DND-41 (cell line): ENCODE results near the gene TMEM115.

ENCODE experiments used
- ATAC-seq: fragments of 200-7000 bp; cut with Tn5 transposase; 3 replicates; pipeline ENCODE4 v1.9.1; 2021; ENCODE audit warnings: low read depth; ENCODE audit not compliant: insufficient read depth
- DNase-seq: peaks from one replicate; pipeline ENCODE4 v3.0.0-alpha.2; 2020
- H2AFZ ChIP-seq: 2 replicates; pipeline ENCODE4 v1.6.0; 2012; ENCODE audit warnings: low read depth, low read length
- H3K27ac ChIP-seq: 2 replicates; pipeline ENCODE4 v1.5.1; 2012; ENCODE audit warnings: low read length, inconsistent platforms
- H3K27me3 ChIP-seq: fragments of 200-600 bp; sonication (generic); 2 replicates; pipeline ENCODE4 v1.6.0; 2012; ENCODE audit warnings: low read length, mild to moderate bottlenecking, inconsistent platforms; ENCODE audit not compliant: insufficient read depth, poor library complexity
- H3K36me3 ChIP-seq: 2 replicates; pipeline ENCODE4 v1.5.1; 2012; ENCODE audit warnings: low read length, inconsistent platforms; ENCODE audit not compliant: insufficient read depth
- H3K4me1 ChIP-seq: 2 replicates; pipeline ENCODE4 v1.5.1; 2012; ENCODE audit warnings: mild to moderate bottlenecking, low read length; ENCODE audit not compliant: insufficient read depth
- H3K4me2 ChIP-seq: 2 replicates; pipeline ENCODE4 v1.6.0; 2012; ENCODE audit warnings: mild to moderate bottlenecking, moderate library complexity, low read length, inconsistent platforms; ENCODE audit not compliant: insufficient read depth
- H3K4me3 ChIP-seq, 2 experiments: fragments of 200-600 bp in 1 of 2; shearing (Covaris generic) in 1 of 2; 2 replicates each; pipeline ENCODE4 v1.5.1; 2012 to 2016; ENCODE audit warnings: inconsistent platforms in 2 of 2, low read length in 2 of 2, mild to moderate bottlenecking in 2 of 2, low read depth in 1 of 2, moderate library complexity in 1 of 2
- H3K79me2 ChIP-seq: 2 replicates; pipeline ENCODE4 v1.6.0; 2012; ENCODE audit warnings: low read length, inconsistent platforms; ENCODE audit not compliant: insufficient read depth
- H3K9ac ChIP-seq: 2 replicates; pipeline ENCODE4 v1.6.0; 2012; ENCODE audit warnings: low read depth, mild to moderate bottlenecking, inconsistent platforms, low read length, moderate library complexity
- H3K9me3 ChIP-seq: 2 replicates; pipeline ENCODE4 v1.5.1; 2012; ENCODE audit warnings: low read length, moderate library complexity, mild to moderate bottlenecking, inconsistent platforms; ENCODE audit not compliant: insufficient read depth, severe bottlenecking
- H4K20me1 ChIP-seq: 2 replicates; pipeline ENCODE4 v1.6.0; 2012; ENCODE audit warnings: low read length; ENCODE audit not compliant: insufficient read depth
- EZH2 ChIP-seq: IDR thresholded peaks from 3 replicates; pipeline ENCODE4 v1.6.1; 2012; ENCODE audit warnings: borderline replicate concordance, low read depth, mild to moderate bottlenecking, moderate library complexity, low read length, inconsistent platforms; ENCODE audit not compliant: severe bottlenecking
- TF ChIP-seq, protein P1 (sequence below): IDR thresholded peaks from 2 replicates; pipeline ENCODE4 v1.5.1; 2012; ENCODE audit warnings: borderline replicate concordance, low read length, moderate library complexity, mild to moderate bottlenecking; ENCODE audit not compliant: poor library complexity, severe bottlenecking; ENCODE audit errors: extremely low read depth

Gene TMEM115

DNA sequence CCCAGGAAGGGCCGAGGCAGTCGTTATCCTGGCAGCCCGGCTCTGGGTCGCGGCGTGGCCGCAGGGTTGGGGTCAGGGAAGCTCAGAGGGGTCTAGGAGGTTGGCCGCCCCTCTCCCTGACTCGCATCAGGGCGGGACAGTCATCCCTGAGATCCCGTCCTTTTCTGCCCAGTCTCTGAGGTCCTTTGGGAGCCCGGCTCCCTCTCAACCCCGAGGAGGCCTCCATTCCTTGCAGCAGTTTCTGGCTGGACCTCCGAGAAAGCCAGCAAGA lies 37.3 kb downstream of the TMEM115 start:
- H3K79me2 ChIP-seq: peaks cover 37% of the 10 kb centered on the region
- DNase-seq (no peak), ATAC-seq (no peak)
- H3K4me2 ChIP-seq: peak overlapping the region; percentile 78
- peaks cover 20% of the 10 kb centered on the region; the same call in 1 of the 2 replicates for H4K20me1 ChIP-seq
- peaks cover 56% of the 10 kb centered on the region for H3K4me1 ChIP-seq
- H3K9ac ChIP-seq: peak overlapping the region; percentile 62
- H3K4me3 ChIP-seq: peak overlapping the region in 1 of 2 experiments; percentile 74; a peak in 2 of 4 replicates
- no peaks in the 10 kb centered on the region for H3K9me3 ChIP-seq
- H3K27me3 ChIP-seq: no peaks in the 10 kb centered on the region
- peak overlapping the region; percentile 100 for H3K27ac ChIP-seq
- peaks cover 56% of the 10 kb centered on the region for H3K36me3 ChIP-seq
- H2AFZ ChIP-seq: peak overlapping the region; percentile 100
- TF ChIP-seq EZH2: no peak
- TF ChIP-seq, protein P1, sequence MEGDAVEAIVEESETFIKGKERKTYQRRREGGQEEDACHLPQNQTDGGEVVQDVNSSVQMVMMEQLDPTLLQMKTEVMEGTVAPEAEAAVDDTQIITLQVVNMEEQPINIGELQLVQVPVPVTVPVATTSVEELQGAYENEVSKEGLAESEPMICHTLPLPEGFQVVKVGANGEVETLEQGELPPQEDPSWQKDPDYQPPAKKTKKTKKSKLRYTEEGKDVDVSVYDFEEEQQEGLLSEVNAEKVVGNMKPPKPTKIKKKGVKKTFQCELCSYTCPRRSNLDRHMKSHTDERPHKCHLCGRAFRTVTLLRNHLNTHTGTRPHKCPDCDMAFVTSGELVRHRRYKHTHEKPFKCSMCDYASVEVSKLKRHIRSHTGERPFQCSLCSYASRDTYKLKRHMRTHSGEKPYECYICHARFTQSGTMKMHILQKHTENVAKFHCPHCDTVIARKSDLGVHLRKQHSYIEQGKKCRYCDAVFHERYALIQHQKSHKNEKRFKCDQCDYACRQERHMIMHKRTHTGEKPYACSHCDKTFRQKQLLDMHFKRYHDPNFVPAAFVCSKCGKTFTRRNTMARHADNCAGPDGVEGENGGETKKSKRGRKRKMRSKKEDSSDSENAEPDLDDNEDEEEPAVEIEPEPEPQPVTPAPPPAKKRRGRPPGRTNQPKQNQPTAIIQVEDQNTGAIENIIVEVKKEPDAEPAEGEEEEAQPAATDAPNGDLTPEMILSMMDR: no peak

DNA sequence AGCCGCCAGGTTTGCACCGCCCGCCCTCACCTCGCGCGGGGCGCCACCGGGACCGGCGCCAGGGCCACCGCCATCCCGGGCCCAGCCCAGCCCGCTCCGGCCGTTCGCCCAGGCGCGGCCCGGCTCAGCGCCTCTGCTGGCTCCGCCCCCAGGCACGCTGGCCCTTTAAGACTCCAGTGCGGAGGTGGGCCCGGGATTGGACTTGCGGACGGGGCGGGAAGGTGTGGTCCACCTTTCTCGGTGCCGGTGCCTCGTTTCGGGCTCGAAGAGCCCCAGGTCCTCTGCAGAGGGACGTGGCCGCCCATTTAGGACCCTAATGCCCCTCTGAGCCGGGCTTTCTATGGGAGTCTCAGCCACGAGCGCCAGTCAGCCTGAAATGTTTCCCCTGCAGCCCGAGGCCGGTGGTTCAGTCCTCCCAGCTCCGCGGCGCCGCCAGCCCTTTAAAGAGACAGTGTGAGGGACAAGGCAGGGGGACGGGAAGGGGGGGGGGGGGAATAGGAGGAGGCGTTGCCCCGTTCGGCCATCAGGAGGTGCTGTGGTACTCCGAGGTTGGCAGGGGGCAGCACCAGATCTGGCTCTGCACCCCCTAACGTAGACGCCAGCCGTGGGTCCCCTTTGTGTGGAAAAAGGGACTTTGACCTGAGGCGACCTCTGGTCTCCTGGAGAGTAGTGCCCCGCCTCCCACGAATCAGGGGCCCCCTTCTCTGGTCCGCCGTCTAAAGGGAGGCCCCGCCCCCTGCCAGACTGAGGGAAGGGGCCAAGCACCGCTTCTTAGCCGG lies 37.8 kb downstream of the TMEM115 start:
- peak overlapping the region; percentile 62 for H3K9ac ChIP-seq
- peaks cover 57% of the 10 kb centered on the region for H3K36me3 ChIP-seq
- no peaks in the 10 kb centered on the region for H3K9me3 ChIP-seq
- TF ChIP-seq EZH2: no peak
- TF ChIP-seq, protein P1: peak; percentile 61
- peaks cover 32% of the 10 kb centered on the region for H3K79me2 ChIP-seq
- no peaks in the 10 kb centered on the region for H3K27me3 ChIP-seq
- H3K27ac ChIP-seq: peak overlapping the region; percentile 100
- H2AFZ ChIP-seq: peak overlapping the region; percentile 100
- H3K4me2 ChIP-seq: peak overlapping the region; percentile 78
- H4K20me1 ChIP-seq: peaks cover 19% of the 10 kb centered on the region; the same call in 1 of the 2 replicates
- H3K4me1 ChIP-seq: peaks cover 51% of the 10 kb centered on the region
- peak; percentile 89 for DNase-seq
- ATAC-seq: peak; percentile 85
- H3K4me3 ChIP-seq: peak overlapping the region; percentile 44 to 74

DNA sequence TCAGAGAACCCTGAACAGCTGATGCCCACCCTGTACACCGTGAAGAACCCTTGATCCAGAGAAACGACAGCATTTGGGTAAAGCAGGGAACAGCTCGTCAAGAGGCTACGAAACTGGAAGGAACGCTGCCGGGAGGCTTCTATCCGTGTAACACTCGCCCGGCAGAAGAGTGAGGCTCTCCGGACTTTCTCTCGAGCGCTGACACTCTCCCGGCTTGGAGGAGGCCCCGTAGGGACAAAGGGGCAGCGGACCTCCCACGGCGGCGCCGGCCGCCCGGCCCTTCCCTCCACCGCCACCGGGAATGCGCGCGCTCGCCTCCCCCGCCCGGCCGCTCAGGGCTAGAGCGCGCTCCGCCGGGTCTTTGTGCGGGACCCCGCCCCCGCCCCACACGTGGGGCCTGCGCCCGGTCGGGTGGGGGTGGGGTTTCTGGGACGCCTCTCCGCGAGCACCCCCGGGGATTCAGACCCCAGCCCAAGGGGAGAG lies 38.4 kb downstream of the TMEM115 start:
- peak overlapping the region; percentile 62 for H3K9ac ChIP-seq
- peaks cover 25% of the 10 kb centered on the region for H3K79me2 ChIP-seq
- H3K4me3 ChIP-seq: peak overlapping the region; percentile 44 to 74
- ATAC-seq (peak; percentile 69), DNase-seq (peak; percentile 80)
- H3K36me3 ChIP-seq: peaks cover 56% of the 10 kb centered on the region
- H3K4me1 ChIP-seq: peaks cover 45% of the 10 kb centered on the region
- peak overlapping the region; percentile 78 for H3K4me2 ChIP-seq
- H3K27me3 ChIP-seq: no peaks in the 10 kb centered on the region
- H3K27ac ChIP-seq: peak overlapping the region; percentile 100
- TF ChIP-seq, protein P1: no peak
- no peak for TF ChIP-seq EZH2
- peak overlapping the region; percentile 100 for H2AFZ ChIP-seq
- peaks cover 19% of the 10 kb centered on the region; the same call in 1 of the 2 replicates for H4K20me1 ChIP-seq
- H3K9me3 ChIP-seq: no peaks in the 10 kb centered on the region
